NCI-H345 (cell line): Measurements from ENCODE around the gene MADCAM1.

Experiments used
- DNase-seq: peaks from one replicate; lab custom pipeline; 2025; lab: John Stamatoyannopoulos, UW

MADCAM1 gene

GRCh38 chr19:488505-489417, 7.5 kb upstream of the MADCAM1 start:
- peak; percentile 96 for DNase-seq

- no peak for DNase-seq
Observed at GRCh38 chr19:489418-490196, 6.7 kb upstream of the MADCAM1 start.

- DNase-seq, result no peak
Observed at GRCh38 chr19:491146-491741, 5.0 kb upstream of the MADCAM1 start.

GRCh38 chr19:492091-492531, 4.2 kb upstream of the MADCAM1 start:
- no peak for DNase-seq

GRCh38 chr19:493391-494170, 2.7 kb upstream of the MADCAM1 start:
- DNase-seq, result no peak

GRCh38 chr19:494171-495080, 1.9 kb upstream of the MADCAM1 start:
- no peak for DNase-seq

GRCh38 chr19:495081-495401, 1.2 kb upstream of the MADCAM1 start:
- DNase-seq, result no peak

GRCh38 chr19:495402-496111, 729 bp upstream of the MADCAM1 start:
- peak; percentile 36 for DNase-seq

GRCh38 chr19:496986-497385, 700 bp downstream of the MADCAM1 start:
- DNase-seq, result no peak

GRCh38 chr19:497491-497868, 1.2 kb downstream of the MADCAM1 start:
- DNase-seq, result no peak

- DNase-seq, result no peak
Observed at GRCh38 chr19:497869-498510, 1.7 kb downstream of the MADCAM1 start.

- DNase-seq, result no peak
Observed at GRCh38 chr19:498511-498891, 2.2 kb downstream of the MADCAM1 start.

- DNase-seq, result no peak
Observed at GRCh38 chr19:498977-499623, 2.8 kb downstream of the MADCAM1 start.

GRCh38 chr19:501646-502045, 5.4 kb downstream of the MADCAM1 start:
- DNase-seq, result no peak

- DNase-seq, result no peak
Observed at GRCh38 chr19:504616-505015, 8.3 kb downstream of the MADCAM1 start.

- peak; percentile 100 for DNase-seq
Observed at GRCh38 chr19:506404-507285, 10.4 kb downstream of the MADCAM1 start.

- DNase-seq, result peak; percentile 87
Observed at GRCh38 chr19:507286-508203, 11.3 kb downstream of the MADCAM1 start, which contains the start of gene TPGS1. TSS of gene TPGS1 (plus strand) at chr19:507497. CDS start at chr19:507507, 10 bp downstream.
